Astrocyte of the spinal cord (primary cell): ENCODE results near the gene FNIP2.
"Not testable (repeated sequence)": the region's sequence is repeated elsewhere in the genome, so short reads cannot be mapped to it uniquely, and the experiment has no call there.

Experiments used
- DNase-seq: peaks from one replicate; pipeline ENCODE4 v3.0.0; 2011; ENCODE audit warnings: low read depth, low spot score
- H3K4me3 ChIP-seq: 2 replicates; pipeline ENCODE4 v1.5.1; 2011; ENCODE audit warnings: low read depth, mild to moderate bottlenecking, low read length, moderate library complexity
- CTCF ChIP-seq: IDR thresholded peaks from 2 replicates; pipeline ENCODE4 v1.5.1; 2012; ENCODE audit warnings: low read depth, mild to moderate bottlenecking, low read length, inconsistent platforms
- in situ Hi-C: cut with HindIII; loops from 2 replicates; pipeline ENCODE4 v1.10.0; 2017; ENCODE audit warnings: low sequenced_read_pairs

Gene FNIP2

GRCh38 chr4:158890294-158890693, 121.5 kb downstream of the FNIP2 start:
- no peak for DNase-seq
- in situ Hi-C loops: no loop called here
- TF ChIP-seq CTCF: no peak
- H3K4me3 ChIP-seq: no peak overlapping the region

GRCh38 chr4:158891256-158891655, 122.4 kb downstream of the FNIP2 start:
- no peak for DNase-seq

GRCh38 chr4:158894826-158895225, 126.0 kb downstream of the FNIP2 start:
- no peak for TF ChIP-seq CTCF
- no peak for DNase-seq

More at GRCh38 chr4:158891256-158891655, 122.4 kb downstream of the FNIP2 start:
- TF ChIP-seq CTCF: no peak
- in situ Hi-C loops: no loop called here
- H3K4me3 ChIP-seq: no peak overlapping the region

GRCh38 chr4:158895797-158896576, 127.2 kb downstream of the FNIP2 start:
- DNase-seq: no peak
- in situ Hi-C loops: no loop called here
- H3K4me3 ChIP-seq: no peak overlapping the region
- TF ChIP-seq CTCF: peak; percentile 12

More at GRCh38 chr4:158894826-158895225, 126.0 kb downstream of the FNIP2 start:
- H3K4me3 ChIP-seq: no peak overlapping the region
- in situ Hi-C loops: no loop called here

GRCh38 chr4:158896577-158897238, 127.9 kb downstream of the FNIP2 start:
- H3K4me3 ChIP-seq, DNase-seq, in situ Hi-C loops: not testable (repeated sequence)

- in situ Hi-C loops, DNase-seq, H3K4me3 ChIP-seq: not testable (repeated sequence)
These were observed 131.6 kb downstream of the FNIP2 start for GRCh38 chr4:158900408-158900807.

GRCh38 chr4:158902280-158903078, 133.7 kb downstream of the FNIP2 start:
- H3K4me3 ChIP-seq, in situ Hi-C loops: not testable (repeated sequence)
- DNase-seq: peak; percentile 81

GRCh38 chr4:158903079-158903456, 134.2 kb downstream of the FNIP2 start:
- DNase-seq: no peak
- in situ Hi-C loops: no loop called here
- H3K4me3 ChIP-seq: no peak overlapping the region
- no peak for TF ChIP-seq CTCF
